ENCODE data around the gene COBLL1.

Gene COBLL1

DNA sequence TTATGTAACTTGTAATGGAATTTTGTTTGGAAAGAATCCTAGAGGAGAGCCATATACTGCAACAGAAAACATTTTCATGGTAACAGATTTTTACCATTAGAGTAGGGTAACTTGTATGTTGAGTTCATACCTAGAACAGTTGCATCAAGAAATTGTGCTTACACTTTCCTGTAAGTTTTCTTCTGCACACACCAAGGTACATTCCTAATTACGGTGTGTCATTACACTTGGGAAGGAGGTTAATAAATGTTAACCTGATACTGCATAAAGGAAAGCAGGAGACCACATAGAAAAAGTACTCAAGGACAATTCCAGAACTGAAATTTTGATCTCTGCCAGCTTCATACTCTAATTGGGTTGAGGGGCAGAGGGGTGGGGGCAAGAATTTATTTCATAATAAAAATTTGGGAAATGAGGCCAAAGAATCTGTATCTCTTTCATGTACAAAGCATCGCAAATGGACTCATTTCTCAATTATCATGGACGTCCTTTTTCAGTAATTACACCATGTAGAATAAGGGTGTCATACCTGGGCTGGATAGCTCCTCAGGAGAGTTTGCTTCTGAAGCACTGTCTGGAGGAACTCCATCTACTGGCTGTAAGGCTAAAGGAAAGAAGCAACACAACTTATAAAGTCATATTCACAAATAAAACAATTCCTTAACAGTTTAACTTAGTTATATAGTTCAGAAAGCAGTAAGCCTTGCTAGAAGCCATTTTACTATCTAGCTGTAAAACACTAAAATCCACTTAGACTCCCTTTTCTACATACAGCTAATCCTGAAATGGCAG lies 137.5 kb downstream of the COBLL1 start:
- H3K27ac Mint-ChIP-seq = no peak overlapping the region
- no peaks in the 10 kb centered on the region for H3K4me1 Mint-ChIP-seq
- no peaks in the 10 kb centered on the region for H3K36me3 Mint-ChIP-seq (ENCODE audit: low read depth)
- DNase-seq = no peak
- H3K27me3 Mint-ChIP-seq (ENCODE audit: low read depth, poor library complexity) = peaks cover 3% of the 10 kb centered on the region
- no peak overlapping the region for H3K4me3 Mint-ChIP-seq
- TF ChIP-seq, protein P1, sequence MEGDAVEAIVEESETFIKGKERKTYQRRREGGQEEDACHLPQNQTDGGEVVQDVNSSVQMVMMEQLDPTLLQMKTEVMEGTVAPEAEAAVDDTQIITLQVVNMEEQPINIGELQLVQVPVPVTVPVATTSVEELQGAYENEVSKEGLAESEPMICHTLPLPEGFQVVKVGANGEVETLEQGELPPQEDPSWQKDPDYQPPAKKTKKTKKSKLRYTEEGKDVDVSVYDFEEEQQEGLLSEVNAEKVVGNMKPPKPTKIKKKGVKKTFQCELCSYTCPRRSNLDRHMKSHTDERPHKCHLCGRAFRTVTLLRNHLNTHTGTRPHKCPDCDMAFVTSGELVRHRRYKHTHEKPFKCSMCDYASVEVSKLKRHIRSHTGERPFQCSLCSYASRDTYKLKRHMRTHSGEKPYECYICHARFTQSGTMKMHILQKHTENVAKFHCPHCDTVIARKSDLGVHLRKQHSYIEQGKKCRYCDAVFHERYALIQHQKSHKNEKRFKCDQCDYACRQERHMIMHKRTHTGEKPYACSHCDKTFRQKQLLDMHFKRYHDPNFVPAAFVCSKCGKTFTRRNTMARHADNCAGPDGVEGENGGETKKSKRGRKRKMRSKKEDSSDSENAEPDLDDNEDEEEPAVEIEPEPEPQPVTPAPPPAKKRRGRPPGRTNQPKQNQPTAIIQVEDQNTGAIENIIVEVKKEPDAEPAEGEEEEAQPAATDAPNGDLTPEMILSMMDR (IDR thresholded peaks at IDR 0.05) = no peak
- H3K9me3 Mint-ChIP-seq = no peaks in the 10 kb centered on the region

DNA sequence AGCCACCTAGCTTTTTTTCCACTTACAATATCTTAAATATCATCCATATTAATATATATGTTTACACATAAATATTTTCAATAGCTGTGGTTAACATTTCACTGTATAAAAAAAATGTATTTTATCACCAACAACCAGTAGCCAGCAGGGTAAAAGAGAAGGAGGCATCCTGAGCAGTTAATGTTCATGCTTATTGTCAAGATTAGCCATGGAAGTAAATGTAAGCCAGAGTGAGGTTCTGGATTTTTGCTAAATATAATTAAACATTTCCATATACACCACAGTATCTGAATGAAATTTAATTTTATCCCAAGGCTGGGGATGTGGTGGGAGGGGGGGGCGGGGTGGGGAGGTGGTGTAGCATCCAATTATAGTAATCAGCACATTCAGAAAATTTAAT lies 140.1 kb downstream of the COBLL1 start:
- H3K27ac Mint-ChIP-seq = no peak overlapping the region
- no peaks in the 10 kb centered on the region for H3K9me3 Mint-ChIP-seq
- no peak for DNase-seq
- H3K36me3 Mint-ChIP-seq (ENCODE audit: low read depth) = no peaks in the 10 kb centered on the region
- H3K4me1 Mint-ChIP-seq = no peaks in the 10 kb centered on the region
- H3K27me3 Mint-ChIP-seq (ENCODE audit: low read depth, poor library complexity) = peaks cover 3% of the 10 kb centered on the region
- no peak overlapping the region for H3K4me3 Mint-ChIP-seq
- TF ChIP-seq, protein P1 (IDR thresholded peaks at IDR 0.05) = no peak

DNA sequence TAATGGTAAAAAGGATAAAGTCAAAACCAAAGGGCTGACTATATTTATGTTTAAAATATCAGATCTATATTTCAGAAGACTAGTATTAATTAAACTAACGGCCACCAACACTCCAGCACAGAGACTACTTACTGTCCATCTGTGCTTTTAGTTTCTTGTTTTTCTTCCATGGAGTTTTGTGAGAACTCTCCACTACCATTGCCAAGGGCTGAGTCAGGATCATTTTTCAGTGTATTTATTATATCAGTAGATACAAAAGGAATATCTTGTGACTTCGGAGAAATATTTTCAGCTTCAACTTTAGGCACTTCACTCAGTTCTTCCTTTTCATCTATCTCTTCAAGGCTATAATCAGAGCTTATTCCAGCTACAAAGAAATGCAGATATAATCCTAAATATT lies 141.2 kb downstream of the COBLL1 start:
- Mint-ChIP-seq H3K4me1 (no peaks in the 10 kb centered on the region), H3K9me3 (no peaks in the 10 kb centered on the region), H3K4me3 (no peak overlapping the region), H3K27me3 (ENCODE audit: low read depth, poor library complexity) (peaks cover 3% of the 10 kb centered on the region), H3K36me3 (ENCODE audit: low read depth) (no peaks in the 10 kb centered on the region), H3K27ac (no peak overlapping the region)
- TF ChIP-seq, protein P1 (IDR thresholded peaks at IDR 0.05) = no peak
- no peak for DNase-seq

DNA sequence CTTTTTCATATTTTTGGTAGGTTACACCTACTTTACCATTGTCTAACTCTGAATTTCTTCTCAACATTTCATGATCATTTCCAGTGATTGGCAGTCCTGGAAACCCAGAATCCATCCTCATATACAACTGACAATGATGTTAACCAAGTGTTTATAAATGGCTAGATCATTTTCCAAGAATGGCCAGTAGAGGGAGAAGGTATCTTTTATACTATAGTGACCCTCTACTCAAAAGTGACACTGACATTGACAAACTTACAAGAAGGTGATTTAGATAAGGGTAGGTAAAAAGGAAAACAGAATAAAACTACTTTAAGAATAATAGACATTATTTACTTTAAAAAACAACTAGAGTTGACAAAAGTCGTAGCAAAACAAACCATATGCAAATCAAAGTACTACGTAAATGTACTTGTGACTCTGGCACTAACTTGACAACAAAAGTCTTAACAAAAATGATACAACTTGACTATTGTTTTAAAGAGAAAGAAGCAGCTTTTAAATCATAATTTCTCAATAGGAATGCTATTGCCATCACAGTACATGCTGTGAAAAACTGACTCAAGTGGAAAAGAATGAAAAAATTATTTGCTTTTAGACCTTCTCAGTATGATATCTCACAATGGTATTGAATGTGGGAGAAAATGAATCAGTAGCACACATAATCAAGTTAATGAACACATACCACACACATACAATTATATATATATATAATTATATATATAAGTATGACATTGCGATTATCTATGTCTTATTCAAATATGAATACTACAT lies 143.7 kb downstream of the COBLL1 start:
- no peaks in the 10 kb centered on the region for H3K4me1 Mint-ChIP-seq
- no peak for DNase-seq

DNA sequence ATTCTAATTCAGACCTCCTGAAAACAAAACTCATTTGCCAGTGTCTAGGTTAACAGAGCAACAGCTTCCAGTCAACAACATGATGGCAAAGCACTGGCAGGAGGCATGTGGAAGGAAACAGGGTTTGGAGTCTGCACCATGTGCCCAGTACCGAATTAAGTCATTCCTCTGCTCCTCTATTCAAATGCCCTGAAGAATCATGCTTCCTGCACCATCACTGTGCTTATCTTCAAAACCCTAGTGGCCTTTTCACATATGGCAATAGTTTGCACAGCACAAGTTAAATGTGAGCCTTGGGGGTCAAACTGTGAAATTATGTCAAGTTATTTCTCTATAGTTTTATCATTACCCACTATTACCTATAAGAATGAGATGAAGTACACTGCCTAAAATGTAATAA lies 145.0 kb downstream of the COBLL1 start:
- DNase-seq = no peak
- no peaks in the 10 kb centered on the region for H3K4me1 Mint-ChIP-seq
- no peaks in the 10 kb centered on the region for H3K27me3 Mint-ChIP-seq (ENCODE audit: low read depth, poor library complexity)
- H3K4me3 Mint-ChIP-seq = no peak overlapping the region
- TF ChIP-seq, protein P1 (IDR thresholded peaks at IDR 0.05) = no peak
- no peak overlapping the region for H3K27ac Mint-ChIP-seq
- no peaks in the 10 kb centered on the region for H3K9me3 Mint-ChIP-seq
- no peaks in the 10 kb centered on the region for H3K36me3 Mint-ChIP-seq (ENCODE audit: low read depth)

More for the DNA sequence above, 143.7 kb downstream of the COBLL1 start:
- TF ChIP-seq, protein P1 (IDR thresholded peaks at IDR 0.05) = peak; percentile 60
- H3K36me3 Mint-ChIP-seq (ENCODE audit: low read depth) = no peaks in the 10 kb centered on the region
- H3K27ac Mint-ChIP-seq = no peak overlapping the region
- no peaks in the 10 kb centered on the region for H3K27me3 Mint-ChIP-seq (ENCODE audit: low read depth, poor library complexity)
- H3K4me3 Mint-ChIP-seq = no peak overlapping the region
- H3K9me3 Mint-ChIP-seq = no peaks in the 10 kb centered on the region

Data from nephron progenitor cell (in vitro differentiated cells).